NK-92 treated with Interleukin-12 subunit alpha and Interleukin-12 subunit beta, amount 100 ng/mL, for 24 hours (cell line): ENCODE measurements around the gene SEMA3B.

Source experiments
- DNase-seq: peaks from one replicate; lab custom pipeline; 2025; lab: John Stamatoyannopoulos, UW

Gene SEMA3B

DNA sequence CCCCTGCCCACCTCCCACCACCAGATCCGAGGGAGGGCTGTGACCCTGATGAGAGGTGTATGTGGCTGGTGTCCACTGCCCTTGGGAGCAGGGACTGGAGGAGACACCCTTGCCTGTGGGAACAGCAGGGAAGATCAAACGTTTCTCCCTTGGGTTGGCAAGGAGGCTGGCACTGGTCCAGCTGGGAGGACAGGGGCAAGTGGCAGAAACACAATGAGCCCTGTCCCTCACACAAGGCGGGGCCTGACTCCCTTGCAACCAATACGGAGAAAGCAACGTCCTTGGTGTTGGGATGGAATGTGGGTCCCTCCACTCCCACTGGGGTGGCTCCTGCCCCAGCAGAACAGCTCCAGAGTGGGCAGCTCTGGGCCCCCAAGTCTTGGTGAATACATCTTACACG, 48.4 kb downstream of the SEMA3B start:
- no peak for DNase-seq

DNA sequence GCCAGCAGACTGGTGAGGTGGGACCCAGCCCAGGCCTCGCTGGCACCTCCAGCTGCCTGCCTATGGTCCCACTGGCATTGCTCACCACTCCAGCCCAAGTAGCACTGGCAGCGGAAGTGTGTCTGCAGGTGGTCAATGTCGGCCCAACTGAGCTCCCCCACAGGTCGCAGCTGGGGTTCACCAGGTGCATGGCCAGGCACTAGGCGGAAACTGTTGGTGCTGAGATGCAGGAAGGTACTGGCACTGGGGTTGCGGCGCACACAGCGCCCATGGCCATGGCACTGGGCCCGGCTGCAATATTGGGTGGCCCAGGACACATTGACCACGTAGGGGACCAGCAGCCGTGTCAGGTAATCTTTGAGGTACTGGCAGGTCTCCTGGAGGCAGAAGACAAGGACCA, 49.2 kb downstream of the SEMA3B start:
- no peak for DNase-seq

DNA sequence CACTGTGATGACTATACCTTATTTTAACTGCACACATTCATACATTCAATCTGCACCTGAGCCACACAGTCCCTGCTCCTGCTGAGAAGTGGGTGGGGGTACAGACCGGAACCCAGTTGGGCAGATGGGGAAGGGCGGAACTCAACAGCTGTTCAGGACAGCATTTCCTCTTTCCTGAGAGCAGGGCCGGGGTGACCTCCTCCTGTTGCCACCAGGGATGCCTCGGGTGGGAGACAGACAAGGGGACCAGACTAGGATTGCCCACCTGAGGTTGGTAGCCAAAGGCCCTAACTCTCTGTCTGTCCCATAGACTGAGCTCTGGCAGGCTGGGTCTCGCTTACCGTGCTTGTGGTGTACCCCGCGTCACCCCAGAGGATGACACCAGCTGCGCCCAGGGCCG, 49.7 kb downstream of the SEMA3B start:
- no peak for DNase-seq

DNA sequence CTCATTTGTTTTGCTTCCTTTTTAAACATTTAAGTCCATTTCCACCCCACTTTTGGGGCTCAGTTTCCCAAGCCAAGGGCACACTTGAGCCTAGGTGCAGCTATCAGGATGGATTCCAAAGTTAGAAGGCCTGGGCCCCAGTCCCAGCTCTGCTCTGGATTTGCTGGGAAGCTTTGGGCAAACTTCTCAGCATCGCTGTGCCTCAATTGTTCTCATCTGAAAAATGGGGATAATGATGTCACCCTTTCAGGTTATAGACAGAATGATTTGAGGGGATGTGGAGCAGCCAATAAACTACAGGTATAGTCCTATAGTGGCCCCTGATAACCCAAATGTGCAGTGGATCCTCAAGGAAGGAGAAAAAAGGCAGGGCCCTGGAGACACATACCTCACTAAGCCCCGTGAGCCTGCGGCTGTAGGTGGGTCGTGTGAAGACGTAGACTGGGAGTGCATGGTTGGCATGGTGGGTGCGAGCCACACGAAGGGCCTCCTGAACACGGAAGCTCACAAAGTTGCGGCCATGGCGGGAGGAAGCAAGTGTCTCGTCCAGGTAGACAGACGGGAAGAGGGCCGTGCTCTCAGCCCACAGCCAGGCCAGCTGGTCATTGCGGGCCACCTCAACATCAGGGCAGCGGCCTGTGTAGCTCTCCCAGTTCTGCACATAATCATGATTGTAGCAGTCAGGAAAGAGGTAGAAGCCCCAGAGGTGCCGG, 50.4 kb downstream of the SEMA3B start:
- DNase-seq = no peak

DNA sequence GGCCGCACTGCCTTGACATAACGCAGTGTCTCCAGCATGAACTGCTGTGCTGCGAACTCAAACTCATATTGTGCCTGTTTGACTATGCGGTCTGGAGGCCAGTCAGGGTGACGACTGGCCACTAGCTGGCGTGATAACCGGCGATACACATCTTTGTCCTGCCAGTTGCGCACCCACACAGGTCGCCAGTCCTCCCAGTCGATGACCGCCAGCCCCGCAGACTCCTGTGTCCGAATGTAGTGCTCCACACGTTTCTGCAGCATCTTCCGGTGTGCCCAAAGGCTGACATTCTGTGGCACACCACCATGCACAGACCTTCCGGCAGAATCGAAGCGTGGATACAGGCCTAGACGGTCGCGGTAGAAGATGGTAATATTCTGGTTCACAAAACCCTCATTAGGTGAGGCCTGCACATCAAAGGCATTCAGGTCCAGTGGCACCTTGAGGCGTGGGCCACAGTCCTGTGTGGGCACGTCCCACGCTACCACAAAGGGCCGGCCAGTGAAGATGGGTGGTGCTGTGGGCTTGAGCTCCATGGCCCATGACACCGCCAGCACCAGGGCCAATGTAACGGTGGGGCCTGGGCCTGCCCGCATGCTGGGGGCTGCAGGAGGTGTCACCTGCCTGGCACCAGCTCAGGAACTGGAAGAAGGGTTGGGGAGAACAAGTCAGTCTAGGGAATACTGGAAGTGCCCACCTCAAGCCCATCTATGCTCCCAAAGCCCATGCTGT, 51.1 kb downstream of the SEMA3B start:
- DNase-seq = no peak

DNA sequence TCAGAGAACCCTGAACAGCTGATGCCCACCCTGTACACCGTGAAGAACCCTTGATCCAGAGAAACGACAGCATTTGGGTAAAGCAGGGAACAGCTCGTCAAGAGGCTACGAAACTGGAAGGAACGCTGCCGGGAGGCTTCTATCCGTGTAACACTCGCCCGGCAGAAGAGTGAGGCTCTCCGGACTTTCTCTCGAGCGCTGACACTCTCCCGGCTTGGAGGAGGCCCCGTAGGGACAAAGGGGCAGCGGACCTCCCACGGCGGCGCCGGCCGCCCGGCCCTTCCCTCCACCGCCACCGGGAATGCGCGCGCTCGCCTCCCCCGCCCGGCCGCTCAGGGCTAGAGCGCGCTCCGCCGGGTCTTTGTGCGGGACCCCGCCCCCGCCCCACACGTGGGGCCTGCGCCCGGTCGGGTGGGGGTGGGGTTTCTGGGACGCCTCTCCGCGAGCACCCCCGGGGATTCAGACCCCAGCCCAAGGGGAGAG, 51.9 kb downstream of the SEMA3B start:
- no peak for DNase-seq

DNA sequence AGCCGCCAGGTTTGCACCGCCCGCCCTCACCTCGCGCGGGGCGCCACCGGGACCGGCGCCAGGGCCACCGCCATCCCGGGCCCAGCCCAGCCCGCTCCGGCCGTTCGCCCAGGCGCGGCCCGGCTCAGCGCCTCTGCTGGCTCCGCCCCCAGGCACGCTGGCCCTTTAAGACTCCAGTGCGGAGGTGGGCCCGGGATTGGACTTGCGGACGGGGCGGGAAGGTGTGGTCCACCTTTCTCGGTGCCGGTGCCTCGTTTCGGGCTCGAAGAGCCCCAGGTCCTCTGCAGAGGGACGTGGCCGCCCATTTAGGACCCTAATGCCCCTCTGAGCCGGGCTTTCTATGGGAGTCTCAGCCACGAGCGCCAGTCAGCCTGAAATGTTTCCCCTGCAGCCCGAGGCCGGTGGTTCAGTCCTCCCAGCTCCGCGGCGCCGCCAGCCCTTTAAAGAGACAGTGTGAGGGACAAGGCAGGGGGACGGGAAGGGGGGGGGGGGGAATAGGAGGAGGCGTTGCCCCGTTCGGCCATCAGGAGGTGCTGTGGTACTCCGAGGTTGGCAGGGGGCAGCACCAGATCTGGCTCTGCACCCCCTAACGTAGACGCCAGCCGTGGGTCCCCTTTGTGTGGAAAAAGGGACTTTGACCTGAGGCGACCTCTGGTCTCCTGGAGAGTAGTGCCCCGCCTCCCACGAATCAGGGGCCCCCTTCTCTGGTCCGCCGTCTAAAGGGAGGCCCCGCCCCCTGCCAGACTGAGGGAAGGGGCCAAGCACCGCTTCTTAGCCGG, 52.6 kb downstream of the SEMA3B start:
- DNase-seq = peak; percentile 63

DNA sequence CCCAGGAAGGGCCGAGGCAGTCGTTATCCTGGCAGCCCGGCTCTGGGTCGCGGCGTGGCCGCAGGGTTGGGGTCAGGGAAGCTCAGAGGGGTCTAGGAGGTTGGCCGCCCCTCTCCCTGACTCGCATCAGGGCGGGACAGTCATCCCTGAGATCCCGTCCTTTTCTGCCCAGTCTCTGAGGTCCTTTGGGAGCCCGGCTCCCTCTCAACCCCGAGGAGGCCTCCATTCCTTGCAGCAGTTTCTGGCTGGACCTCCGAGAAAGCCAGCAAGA, 53.1 kb downstream of the SEMA3B start:
- no peak for DNase-seq

DNA sequence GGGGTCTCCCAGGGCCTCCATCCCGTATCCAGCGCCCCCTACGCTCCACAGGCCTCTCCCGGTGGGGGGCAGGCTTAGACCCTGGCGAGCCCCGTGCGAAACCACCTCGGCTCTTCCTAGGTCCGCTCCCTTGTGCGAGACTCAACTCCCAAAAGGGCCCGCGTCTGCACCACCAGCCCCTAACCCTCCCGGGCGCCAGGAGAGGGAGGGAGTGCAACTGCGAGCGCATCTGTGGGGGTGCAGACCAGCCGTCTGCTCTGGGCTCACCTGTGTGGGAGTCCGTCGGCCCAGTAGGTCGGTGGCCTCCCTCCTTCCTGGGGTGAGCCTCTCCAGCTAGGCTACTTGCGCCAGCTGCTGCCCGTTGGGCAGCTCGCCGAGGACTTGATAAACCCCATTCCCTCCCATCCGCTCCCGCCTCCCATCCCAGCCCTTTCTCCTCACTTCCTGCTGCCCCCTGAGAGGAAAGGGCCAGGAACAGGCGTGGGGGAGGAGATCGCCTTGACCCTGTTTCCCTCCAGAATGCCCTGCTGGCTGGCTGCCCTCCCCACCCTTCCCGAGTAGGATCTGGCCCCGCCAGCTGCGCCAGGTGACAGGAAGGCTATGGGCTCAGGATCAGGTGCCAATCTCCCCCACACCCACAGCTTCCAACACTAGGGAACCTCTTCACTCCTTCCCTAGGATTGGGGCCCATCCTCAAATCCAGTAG, 53.6 kb downstream of the SEMA3B start, which contains the start of gene HYAL2:
TSS of gene HYAL2 (minus strand) at position 360 of the 706 bp plus-strand sequence. CDS start 2,256 bp downstream, outside the sequence.
- no peak for DNase-seq

DNA sequence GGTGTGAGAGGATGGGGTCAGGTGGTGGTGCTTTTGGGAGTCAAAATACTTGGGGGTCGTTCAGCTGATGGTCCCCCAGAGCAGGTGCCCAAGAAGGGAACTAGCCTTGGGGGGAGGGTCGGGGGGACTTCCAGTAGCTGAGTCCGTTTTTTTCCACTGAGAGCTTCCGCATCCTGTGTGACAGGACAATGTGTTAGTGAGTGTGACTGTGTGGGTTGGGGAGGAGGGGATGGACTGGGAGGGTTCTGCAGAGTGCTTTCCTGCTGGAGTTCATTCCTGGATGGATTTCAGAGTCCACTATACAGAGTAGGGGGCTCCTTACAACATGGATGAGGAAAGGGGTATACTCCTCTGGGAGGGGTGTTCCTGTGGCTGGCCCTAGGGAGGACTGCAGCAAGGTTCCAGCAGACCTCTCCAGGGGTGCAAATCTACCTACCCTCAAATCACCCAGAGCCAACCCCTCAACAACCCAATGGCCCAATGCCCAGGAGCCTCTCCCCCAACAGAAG, 54.2 kb downstream of the SEMA3B start:
- no peak for DNase-seq

DNA sequence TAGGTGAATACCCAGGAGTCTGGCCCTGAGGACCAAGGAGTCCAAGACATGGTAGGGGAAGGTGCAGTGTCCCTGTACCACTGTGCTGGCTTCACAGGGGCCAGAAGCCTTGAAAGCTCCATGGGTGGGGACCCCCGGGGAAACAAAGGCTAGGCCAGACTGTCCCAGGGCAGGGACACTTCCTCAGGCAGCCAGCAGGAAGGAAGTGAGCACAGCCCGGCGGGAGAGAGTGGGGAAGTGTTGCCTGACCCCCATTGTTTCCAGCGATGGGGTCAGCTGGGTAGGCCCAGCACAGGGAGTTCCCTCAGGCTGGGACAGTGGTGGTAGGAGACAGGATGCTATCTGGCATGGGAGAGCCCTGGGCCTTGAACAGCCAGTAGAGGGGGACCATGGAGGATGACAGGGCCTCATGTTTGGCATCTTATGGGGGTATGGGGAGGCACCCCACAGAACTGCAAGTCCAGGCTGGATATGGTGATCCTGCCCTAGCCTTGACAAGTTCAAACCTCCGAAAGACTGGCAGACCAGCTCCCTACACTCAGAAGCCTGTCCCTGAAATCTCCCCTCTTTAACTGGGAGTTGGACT, 54.8 kb downstream of the SEMA3B start:
- no peak for DNase-seq

DNA sequence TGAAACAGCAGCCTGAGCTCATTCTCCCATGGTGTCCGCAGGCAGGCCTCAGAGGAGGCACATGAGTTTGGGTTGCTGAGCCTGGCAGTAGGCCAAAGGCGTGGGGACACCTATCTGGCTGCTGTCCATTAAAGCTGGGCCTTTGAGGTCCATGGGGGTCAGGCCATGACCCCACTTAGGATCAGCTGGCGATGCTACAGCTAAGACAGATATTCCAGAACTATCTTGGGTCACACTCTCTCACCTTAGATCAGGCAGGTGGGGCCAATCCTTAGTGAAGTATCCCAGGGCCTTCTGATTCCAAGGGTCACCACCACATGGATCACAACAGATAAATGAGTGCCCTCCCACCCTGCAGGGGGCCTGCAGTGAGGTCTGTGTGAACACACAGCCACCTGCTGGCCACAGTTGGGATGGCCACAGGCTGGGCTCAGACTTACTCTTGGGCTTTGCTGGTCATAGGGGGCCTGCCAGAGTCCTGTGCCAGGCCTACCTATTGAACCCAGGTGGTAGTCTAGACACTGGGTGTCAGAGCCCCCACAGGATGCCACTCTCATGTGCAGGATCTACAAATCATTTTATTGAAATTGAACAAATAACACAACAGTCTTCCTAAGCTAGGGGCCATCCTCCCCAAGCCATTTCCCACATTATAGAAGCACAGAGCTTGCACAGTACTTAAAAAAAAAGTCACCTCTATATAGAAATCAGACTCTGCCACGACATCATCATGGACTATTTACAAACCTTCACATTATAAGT, 55.6 kb downstream of the SEMA3B start:
- no peak for DNase-seq

DNA sequence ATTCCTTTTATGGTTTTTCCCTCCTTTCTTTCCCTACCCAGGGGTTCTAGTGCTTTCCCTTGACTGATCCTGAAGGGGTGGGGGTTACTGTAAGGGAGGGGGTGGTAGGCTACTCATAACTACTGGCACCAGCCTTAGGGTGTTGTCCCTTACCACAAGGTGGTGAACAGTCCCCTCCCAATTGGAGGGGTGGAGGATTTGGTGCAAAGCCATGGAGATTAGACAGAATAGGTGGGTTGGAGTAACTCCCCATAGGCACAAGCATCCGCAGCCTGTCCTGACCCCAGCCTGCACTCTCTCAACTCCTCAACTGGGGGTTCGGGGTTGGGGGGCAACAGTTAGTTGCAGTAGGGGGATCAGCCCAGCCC, 56.1 kb downstream of the SEMA3B start:
- no peak for DNase-seq

DNA sequence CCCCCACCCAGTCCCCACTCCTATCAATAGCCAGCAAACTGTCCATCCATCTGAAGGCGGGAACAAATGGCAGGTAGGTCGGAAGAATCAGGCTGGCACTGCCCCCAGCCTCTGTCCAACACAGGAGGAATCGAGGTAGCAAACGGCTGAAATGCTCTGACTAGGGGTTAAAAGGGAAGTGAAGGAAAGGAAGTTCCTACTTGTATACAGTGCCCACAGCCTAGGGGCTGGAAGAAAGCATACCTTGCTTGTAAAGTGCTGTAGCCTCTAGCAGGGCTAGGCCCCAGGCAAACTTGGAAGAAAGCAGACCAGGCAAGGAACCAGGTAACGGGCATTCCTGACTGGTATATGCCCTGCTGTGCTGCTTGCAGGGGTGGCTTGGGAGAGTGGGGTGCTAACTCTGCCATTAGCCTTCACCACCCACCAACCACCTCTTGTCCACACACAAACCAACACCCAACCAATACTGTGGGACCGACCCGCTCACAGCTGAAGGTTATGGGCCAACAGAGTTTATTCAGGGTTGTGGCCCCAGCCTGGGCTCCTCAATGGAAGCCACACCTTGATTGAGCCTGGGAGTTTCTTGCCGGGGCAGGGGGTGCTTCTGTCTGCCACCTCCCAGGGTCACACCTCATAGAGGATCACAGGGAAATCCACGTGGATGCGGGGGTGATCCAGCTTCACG, 56.7 kb downstream of the SEMA3B start:
- no peak for DNase-seq

DNA sequence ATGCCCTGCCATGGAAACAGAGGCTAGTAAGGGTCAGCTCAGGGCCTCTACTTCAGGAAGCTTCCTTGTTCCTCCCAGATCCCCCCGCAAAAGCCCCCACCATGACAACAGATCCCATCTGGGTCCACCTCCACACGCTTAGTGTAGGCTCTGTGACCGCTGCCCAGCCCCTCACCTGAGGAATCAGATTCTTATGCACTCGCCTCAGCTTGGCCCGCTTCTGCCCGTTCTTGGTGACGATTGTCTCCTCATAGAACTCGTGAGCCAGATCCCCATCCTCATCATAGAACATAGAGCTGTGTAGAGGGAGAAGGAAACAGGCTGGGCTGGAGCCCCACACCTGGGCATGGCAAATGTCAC, 57.2 kb downstream of the SEMA3B start:
- no peak for DNase-seq

DNA sequence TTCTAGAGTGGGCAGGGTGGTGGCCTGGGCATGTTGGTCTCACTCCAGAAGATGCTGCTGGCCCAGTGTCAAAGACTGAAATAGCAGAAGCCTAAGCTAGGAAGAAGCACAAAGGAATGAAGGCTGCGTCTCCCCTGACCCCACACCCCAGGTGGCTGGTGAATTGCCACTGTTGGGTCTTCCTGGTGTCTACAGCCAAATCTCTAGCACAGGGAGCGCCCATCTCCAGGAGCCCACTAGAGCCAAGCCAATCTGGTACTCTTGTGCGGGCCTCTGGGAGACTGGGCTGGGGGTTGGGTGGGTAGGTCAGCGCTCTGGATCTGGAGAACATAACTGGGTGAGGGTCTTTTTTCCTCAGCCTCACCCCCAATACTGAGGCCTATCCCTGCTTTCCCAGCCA, 58.2 kb downstream of the SEMA3B start:
- no peak for DNase-seq
